GM18511 (cell line): ENCODE data around the gene ALDH1L2.

Source experiments
- ATAC-seq: cut with Tn5 transposase; IDR thresholded peaks from one replicate; pipeline ENCODE4 v1.9.1; 2021; ENCODE audit warnings: mild to moderate bottlenecking, moderate library complexity; ENCODE audit not compliant: unreplicated experiment

The ALDH1L2 gene

GRCh38 chr12:105036937-105037649 lies 47.2 kb downstream of the ALDH1L2 start:
- ATAC-seq: no peak

GRCh38 chr12:105033851-105034250 lies 50.4 kb downstream of the ALDH1L2 start:
- ATAC-seq: no peak

- ATAC-seq: no peak
Measured at GRCh38 chr12:105032703-105033357, 51.4 kb downstream of the ALDH1L2 start.

GRCh38 chr12:105030820-105031807 lies 53.1 kb downstream of the ALDH1L2 start:
- ATAC-seq: peak; percentile 95

GRCh38 chr12:105026411-105026810 lies 57.8 kb downstream of the ALDH1L2 start:
- ATAC-seq: no peak

- ATAC-seq: no peak
Measured at GRCh38 chr12:105025890-105026289, 58.4 kb downstream of the ALDH1L2 start.

- ATAC-seq: no peak
Measured at GRCh38 chr12:105024928-105025327, 59.3 kb downstream of the ALDH1L2 start.

- no peak for ATAC-seq
Measured at GRCh38 chr12:105020241-105020962, 63.9 kb downstream of the ALDH1L2 start.

GRCh38 chr12:105018776-105019175 lies 65.5 kb downstream of the ALDH1L2 start:
- ATAC-seq: no peak

- ATAC-seq: no peak
Measured at GRCh38 chr12:105018012-105018411, 66.2 kb downstream of the ALDH1L2 start.

- ATAC-seq: no peak
Measured at GRCh38 chr12:105015543-105015942, 68.7 kb downstream of the ALDH1L2 start.

- ATAC-seq: no peak
Measured at GRCh38 chr12:105014603-105015002, 69.7 kb downstream of the ALDH1L2 start.

- ATAC-seq: no peak
Measured at GRCh38 chr12:105013892-105014291, 70.4 kb downstream of the ALDH1L2 start.

GRCh38 chr12:105001476-105001875 lies 82.8 kb downstream of the ALDH1L2 start:
- no peak for ATAC-seq

- ATAC-seq: no peak
Measured at GRCh38 chr12:104999347-104999685, 84.9 kb downstream of the ALDH1L2 start.

- no peak for ATAC-seq
Measured at GRCh38 chr12:104998423-104999346, 85.6 kb downstream of the ALDH1L2 start.

- no peak for ATAC-seq
Measured at GRCh38 chr12:104997541-104997940, 86.7 kb downstream of the ALDH1L2 start.

GRCh38 chr12:104994336-104994735 lies 89.9 kb downstream of the ALDH1L2 start:
- no peak for ATAC-seq

- ATAC-seq: no peak
Measured at GRCh38 chr12:104991565-104992128, 92.6 kb downstream of the ALDH1L2 start.
